Calu3 (cell line): ENCODE measurements around the gene RPUSD1. TPM values are rescaled to one million over a fixed set of nuclear protein-coding genes. Genes with fewer than 3 reads are reported as not detected.
"Not testable (repeated sequence)": the region's sequence is repeated elsewhere in the genome, so short reads cannot be mapped to it uniquely, and the experiment has no call there.

Experiments used
- BruUV-seq: library from RNA; stranded (reverse); fragments of 400-500 nt; replicated peaks from 2 replicates; lab custom pipeline; 2021; lab: Mats Ljungman, UMichigan
- CTCF ChIA-PET: fragments of 300-600 bp; sonication (Branson Sonifier 250); formaldehyde crosslinking; loops from one replicate; lab custom pipeline; 2022; ENCODE audit warnings: antibody characterized with exemption; lab: Charles Lee
- DNase-seq: peaks from one replicate; pipeline ENCODE4 v3.0.0; 2022
- H3K27ac Mint-ChIP-seq: one replicate; pipeline ENCODE4 v1.8.0; 2022; ENCODE audit warnings: mixed read lengths; ENCODE audit not compliant: unreplicated experiment
- H3K27me3 Mint-ChIP-seq: one replicate; pipeline ENCODE4 v1.8.0; 2022; ENCODE audit warnings: mixed read lengths; ENCODE audit not compliant: unreplicated experiment
- H3K36me3 Mint-ChIP-seq: one replicate; pipeline ENCODE4 v1.8.0; 2022; ENCODE audit warnings: mild to moderate bottlenecking, moderate library complexity, mixed read lengths; ENCODE audit not compliant: insufficient read depth, unreplicated experiment
- H3K4me1 Mint-ChIP-seq: one replicate; pipeline ENCODE4 v1.8.0; 2022; ENCODE audit warnings: mild to moderate bottlenecking, low read depth, mixed read lengths; ENCODE audit not compliant: unreplicated experiment
- H3K4me3 Mint-ChIP-seq: one replicate; pipeline ENCODE4 v1.8.0; 2022; ENCODE audit warnings: mild to moderate bottlenecking, low read depth, moderate library complexity, mixed read lengths; ENCODE audit not compliant: unreplicated experiment
- H3K9me3 Mint-ChIP-seq: one replicate; pipeline ENCODE4 v1.8.0; 2022; ENCODE audit warnings: low read depth, mixed read lengths; ENCODE audit not compliant: unreplicated experiment
- CTCF ChIP-seq: fragments of 200-600 bp; IDR thresholded peaks from one replicate; pipeline ENCODE4 v1.8.0; 2022; ENCODE audit warnings: antibody characterized with exemption; ENCODE audit not compliant: unreplicated experiment
- intact Hi-C: fragments of 100-400 bp; cut with micrococcal nuclease; formaldehyde crosslinking; loops from one replicate; pipeline ENCODE4 v1.10.0; 2022; ENCODE audit not compliant: unreplicated experiment
- total RNA-seq: library from RNA; stranded (reverse); gene quantifications from 2 replicates; pipeline ENCODE4 v1.2.3, GENCODE V29; 2022

Gene RPUSD1
- total RNA-seq, 1 experiment from 2014 or later: 47.5 TPM

DNA sequence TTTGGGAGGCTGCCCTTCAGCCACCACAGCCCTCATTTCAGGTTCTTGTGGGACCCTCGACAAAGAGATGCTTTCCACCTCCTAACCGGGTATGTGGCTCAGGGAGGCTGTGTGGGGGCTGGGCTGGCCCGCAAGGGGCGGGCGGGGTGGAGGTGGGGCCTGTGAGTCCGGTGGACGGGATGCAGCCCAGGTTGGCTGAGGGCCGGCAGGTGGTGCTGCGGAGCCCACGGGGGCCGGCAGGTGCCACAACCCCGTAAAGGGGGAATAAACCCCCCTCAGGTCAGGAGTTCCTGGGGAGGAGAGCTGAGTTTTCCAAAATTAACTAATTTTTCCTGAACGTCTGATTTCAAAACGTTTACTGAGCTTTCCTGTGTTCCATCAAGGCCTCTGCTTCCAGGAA is 42.4 kb downstream of the RPUSD1 start:
- peak; percentile 81 for TF ChIP-seq CTCF
- H3K9me3 Mint-ChIP-seq: no peaks in the 10 kb centered on the region
- peak; percentile 74 for DNase-seq
- H3K4me1 Mint-ChIP-seq: no peaks in the 10 kb centered on the region
- CTCF ChIA-PET: interaction anchor here (1.3 kb wide), 1 partner anchor 15 kb away, joined by 4 read pairs; the partner anchor contains the start of gene MSLN
- H3K4me3 Mint-ChIP-seq: no peak overlapping the region
- H3K36me3 Mint-ChIP-seq: peaks cover 28% of the 10 kb centered on the region
- H3K27ac Mint-ChIP-seq: no peak overlapping the region
- intact Hi-C loops: no loop called here
- H3K27me3 Mint-ChIP-seq: peaks cover 20% of the 10 kb centered on the region
- BruUV-seq: no TSS peak

DNA sequence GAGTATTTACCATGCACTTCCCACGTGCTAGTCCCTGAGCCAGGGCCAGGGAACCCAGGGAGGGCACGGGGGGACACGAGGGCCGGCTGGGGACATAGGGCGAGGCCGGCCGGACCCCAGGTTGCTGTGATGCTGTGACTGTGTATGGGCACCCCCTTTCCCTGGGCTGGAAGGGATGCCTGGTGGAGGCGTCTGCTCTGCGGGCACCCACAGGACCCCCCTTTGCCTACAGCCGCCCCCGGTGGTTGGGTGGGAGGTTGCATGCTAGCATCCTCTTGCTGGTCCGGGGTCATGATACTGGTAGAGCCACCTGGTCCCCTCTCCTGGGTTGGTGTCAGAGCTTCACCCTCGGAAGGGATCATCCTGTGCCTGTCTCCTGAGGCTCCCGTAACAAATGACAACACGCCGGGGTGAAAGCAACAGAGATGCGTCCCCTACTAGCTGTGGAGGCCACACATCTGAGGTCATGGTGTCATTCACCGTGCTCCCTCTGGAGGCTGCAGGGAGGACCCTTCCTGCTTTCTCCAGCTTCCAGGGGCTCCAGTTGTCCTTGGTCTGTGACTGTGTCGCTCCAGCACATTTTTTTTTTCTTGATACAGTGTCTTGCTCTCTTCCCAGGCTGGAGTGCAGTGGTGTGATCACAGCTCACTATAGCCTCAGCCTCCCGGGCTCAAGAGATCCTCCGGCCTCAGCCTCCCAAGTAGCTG is 44.2 kb downstream of the RPUSD1 start:
- Mint-ChIP-seq H3K36me3 (peaks cover 46% of the 10 kb centered on the region), H3K9me3 (no peaks in the 10 kb centered on the region), H3K27me3 (peaks cover 14% of the 10 kb centered on the region), H3K4me1 (no peaks in the 10 kb centered on the region), H3K27ac (no peak overlapping the region), H3K4me3 (no peak overlapping the region)
- CTCF ChIA-PET: no interaction called here
- DNase-seq: no peak
- BruUV-seq: no TSS peak
- intact Hi-C loops: no loop called here
- TF ChIP-seq CTCF: peak; percentile 14

DNA sequence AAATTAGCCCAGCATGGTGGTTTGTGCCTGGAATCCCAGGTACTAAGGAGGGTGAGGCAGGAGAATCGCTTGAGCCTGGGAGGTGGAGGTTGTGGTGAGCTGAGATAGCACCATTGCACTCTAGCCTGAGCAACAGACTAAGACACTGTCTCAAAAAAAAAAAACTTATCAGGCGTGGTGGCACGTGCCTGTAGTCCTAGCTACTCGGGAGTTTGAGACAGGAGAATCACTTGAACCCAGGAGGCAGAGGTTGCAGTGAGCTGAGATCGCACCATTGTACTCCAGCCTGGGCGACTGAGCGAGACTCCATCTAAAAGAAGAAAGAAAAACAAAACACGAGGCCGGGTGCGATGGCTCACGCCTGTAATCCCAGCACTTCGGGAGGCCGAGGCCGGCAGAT is 45.3 kb downstream of the RPUSD1 start:
- H3K4me3 Mint-ChIP-seq, H3K9me3 Mint-ChIP-seq, intact Hi-C loops, DNase-seq, H3K4me1 Mint-ChIP-seq, H3K27ac Mint-ChIP-seq, CTCF ChIA-PET, BruUV-seq, H3K27me3 Mint-ChIP-seq: not testable (repeated sequence)
- peaks cover 52% of the 10 kb centered on the region for H3K36me3 Mint-ChIP-seq

GRCh38 chr16:741986-742629 is 46.1 kb downstream of the RPUSD1 start:
- intact Hi-C loops: no loop called here
- Mint-ChIP-seq H3K4me1 (no peaks in the 10 kb centered on the region), H3K27ac (peak overlapping the region; percentile 62), H3K9me3 (no peaks in the 10 kb centered on the region), H3K27me3 (peaks cover 2% of the 10 kb centered on the region), H3K36me3 (peaks cover 50% of the 10 kb centered on the region), H3K4me3 (peak overlapping the region; percentile 79)
- DNase-seq: no peak
- no peak for TF ChIP-seq CTCF
- no TSS peak for BruUV-seq
- CTCF ChIA-PET: interaction anchor here (1.7 kb wide), 1 partner anchor 14 kb away, joined by 7 read pairs; no protein-coding TSS in a partner anchor
